HG03565 (cell line): ENCODE data around the gene VPS41.
"Not testable (repeated sequence)": the region's sequence is repeated elsewhere in the genome, so short reads cannot be mapped to it uniquely, and the experiment has no call there.

Experiments
- ATAC-seq: cut with Tn5 transposase; IDR thresholded peaks from one replicate; pipeline ENCODE4 v1.9.1; 2021; ENCODE audit warnings: mild to moderate bottlenecking, moderate library complexity; ENCODE audit not compliant: unreplicated experiment

VPS41 gene

DNA sequence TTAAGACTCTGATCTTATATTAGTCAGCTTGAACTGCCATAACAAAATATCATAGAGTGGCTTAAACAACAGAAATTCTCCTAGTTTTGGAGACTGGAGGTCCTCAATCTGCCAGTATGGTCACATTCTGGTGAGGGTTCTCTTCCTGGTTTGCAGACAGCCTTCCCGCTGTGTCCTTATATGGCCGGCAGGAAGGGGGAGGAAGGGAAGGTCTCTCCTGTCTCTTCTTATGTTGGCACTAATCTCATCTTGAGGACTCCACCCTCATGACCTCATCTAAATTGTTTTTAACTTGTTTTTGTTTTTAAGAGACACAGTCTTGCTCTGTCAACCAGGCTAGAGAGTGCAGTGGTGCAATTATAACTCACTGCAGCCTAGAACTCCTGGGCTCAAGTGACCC is 53.1 kb downstream of the VPS41 start:
- ATAC-seq = no peak

DNA sequence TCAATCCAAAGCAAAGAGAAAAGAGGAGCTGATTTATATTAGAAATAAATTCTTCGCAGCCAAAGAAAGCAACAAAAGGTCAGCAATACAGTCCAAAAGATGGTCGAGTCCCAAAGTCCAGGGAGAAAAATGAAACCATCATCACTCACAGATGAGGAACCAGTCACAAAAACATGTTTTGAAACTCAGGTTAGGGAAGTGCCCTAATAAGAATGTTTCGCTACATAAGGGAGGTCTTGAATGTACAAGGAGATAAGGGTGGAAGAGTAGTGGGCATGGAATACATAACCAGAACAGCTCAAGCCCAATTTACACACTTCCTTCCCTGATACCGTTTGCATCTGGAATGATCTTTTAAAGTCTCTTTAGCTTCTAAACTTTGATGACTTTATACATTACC is 53.6 kb downstream of the VPS41 start:
- no peak for ATAC-seq

DNA sequence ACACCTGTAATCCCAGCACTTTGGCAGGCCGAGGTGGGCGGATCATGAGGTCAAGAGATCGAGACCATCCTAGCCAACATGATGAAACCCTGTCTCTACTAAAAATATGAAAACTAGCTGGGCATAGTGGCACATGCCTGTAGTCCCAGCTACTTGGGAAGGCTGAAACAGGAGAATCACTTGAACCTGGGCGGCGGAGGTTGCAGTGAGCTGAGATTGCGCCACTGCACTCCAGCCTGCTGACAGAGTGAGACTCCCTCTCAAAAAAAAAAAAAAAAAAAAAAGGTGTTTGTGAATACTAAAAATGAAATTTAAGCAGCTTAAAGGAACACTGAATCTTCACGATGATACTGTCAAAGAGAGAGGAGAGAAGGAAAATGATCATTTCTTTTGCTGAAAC is 54.0 kb downstream of the VPS41 start:
- ATAC-seq = not testable (repeated sequence)

DNA sequence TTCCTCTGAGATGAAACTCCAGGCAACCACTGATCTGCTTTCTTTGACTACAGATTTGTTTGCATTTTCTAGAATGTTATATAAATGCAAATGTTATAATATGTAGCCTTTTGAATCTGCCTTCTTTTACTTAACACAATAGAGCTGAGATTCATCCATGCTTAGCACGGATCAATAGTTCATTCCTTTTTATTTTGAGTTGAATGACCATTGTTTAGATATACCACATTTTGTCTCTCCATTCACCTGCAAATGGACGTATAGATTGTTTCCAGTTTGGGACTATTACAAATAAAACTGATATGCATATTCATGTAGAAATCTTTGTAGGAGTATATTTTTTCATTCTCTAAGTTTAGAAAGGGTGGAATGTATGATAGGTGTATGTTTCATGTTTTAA is 57.7 kb downstream of the VPS41 start:
- ATAC-seq = no peak

- no peak for ATAC-seq
These were observed 62.7 kb downstream of the VPS41 start for GRCh38 chr7:38846280-38846679.

DNA sequence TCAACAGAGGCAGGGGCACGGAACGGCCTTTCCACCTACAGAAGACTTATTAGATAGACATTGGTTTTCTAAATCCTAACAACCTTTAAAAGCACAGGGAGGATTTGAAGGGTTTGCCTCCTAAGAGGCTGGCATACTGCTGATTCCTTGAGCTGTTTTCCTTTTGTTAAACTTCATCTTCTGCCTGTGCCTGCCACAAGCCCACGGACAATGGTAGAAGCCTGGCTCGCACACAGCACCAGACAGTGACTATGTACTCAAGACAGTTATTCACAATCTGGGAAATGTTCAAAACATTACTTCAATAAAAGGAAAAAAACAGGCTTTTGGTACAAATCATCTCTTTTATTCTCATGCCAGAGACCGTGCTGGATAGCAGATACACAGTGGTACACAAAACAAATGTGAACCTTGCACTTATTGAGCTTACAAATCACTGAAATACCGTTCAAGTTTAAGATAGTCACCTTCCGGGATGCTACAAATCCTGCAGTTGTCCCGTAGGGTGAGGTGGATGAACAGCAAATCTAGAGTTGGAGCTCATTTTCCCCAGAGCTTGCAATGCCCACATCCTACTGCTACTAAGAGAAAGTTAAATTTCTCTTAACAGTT is 63.9 kb downstream of the VPS41 start:
- ATAC-seq = no peak

DNA sequence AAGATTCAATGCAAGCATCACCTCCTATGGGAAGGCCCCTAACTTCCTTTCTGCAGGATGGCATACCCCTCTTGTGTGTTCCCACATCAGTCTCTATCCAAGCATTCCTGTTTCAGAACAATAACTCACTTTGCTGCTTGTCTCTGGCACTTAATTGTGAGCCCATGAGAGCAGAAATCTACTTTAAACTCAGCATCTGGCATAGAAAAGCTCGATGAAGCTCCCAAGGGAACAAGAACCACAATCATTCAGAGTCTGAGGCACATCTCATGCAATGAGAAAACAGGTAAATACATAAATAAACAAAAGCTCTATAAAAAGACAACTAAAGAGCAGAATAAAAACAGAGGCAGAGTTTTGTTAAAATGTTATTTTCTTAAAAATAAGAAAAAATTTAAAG is 66.2 kb downstream of the VPS41 start:
- no peak for ATAC-seq

DNA sequence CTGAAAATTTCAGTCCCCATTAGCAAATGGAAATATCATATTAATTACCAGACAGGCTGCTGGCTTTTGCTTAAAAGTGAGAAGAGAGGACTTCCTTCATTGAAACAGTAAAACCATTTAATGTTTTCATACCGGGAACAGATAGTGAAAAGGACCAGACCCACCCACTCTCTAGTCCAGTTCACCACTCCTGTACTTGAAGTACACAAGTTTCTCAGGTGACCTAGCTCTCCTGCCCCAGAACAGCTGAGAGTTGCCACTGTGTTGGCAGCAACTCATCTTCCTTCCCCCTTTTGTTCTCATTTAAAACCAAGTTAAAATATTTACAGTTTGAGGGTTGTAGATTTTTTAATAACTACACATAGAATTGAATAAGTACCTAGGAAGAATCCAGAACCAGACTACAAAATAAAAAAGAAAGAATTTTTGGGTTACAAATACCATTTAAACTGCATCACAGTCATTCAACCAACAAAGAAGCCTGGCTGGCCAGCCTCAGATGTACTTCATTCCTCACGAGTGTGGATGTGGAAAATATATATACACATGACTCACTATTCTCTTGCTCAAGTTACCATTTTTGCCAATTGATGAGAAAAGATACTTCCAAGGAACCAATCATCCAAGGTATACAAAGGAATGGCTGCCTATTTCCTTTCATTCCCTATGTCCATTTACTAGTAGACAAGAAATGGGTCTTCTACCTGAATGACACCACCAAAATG is 68.1 kb downstream of the VPS41 start:
- ATAC-seq = no peak

DNA sequence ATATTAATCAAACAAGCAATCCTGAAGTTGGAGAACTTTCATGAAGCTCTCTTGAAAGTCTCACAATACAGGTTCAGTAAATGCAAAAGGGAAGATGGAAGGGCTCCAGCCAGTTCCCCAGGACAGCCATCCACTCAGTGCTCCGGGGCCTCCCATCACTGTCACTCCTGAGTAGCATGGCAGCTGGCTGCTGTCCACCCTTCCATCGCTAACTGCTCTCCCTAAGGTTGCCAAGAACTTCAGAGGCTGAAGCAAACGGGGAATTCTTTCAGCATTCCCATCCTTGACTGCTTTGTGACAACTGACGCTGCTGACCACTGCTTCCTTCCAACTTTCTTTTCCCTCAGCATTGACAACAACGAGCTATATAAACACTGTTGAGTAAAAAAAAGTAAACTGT is 69.1 kb downstream of the VPS41 start:
- ATAC-seq = no peak

DNA sequence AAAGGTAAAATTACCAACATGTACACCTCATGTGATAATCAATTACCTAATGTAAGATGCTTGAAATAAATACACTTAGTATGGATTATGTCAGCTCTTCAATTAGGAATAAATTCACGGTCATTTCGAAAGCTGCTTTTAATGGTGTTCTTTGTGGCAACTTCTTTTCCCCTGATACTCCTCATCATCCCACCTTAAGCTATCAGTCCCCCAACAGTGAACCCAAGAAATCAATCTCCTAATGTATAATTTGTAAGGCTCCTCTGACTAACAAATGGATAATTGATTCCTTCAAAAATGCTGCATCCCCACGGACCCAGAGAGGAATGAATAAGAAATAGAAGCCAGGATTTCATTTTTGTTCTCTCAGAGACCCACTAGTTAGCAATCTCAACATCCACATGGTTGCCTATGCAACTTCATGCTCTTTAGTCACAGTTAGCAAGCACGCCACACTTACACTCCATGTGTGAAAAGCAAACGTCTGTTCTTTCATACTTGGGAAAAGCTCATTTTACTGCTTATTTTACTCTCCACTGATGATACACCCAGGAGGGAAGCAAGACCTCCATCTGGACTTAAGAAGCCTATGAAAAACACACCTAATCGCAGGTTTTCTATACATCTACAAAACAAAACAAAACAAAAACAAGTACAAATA is 70.1 kb downstream of the VPS41 start:
- ATAC-seq = no peak

DNA sequence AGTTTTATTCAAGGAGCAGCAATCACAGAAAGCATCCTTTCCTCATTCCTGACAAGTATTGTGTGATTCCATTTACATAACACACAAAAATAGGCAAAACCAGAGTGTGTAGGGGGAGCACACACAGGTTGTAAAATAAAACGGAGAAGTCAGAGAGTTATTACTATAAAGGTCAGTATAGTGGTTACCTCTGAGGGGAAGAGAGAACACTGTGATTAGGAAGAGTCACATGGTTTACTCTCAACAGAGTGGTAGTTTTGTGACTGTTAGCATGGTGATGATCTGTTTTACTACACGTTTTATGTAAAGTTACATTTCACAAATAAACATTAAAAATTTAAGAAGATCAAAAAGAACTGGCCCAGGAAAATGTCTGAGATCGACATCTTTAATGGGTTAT is 74.6 kb downstream of the VPS41 start:
- no peak for ATAC-seq

DNA sequence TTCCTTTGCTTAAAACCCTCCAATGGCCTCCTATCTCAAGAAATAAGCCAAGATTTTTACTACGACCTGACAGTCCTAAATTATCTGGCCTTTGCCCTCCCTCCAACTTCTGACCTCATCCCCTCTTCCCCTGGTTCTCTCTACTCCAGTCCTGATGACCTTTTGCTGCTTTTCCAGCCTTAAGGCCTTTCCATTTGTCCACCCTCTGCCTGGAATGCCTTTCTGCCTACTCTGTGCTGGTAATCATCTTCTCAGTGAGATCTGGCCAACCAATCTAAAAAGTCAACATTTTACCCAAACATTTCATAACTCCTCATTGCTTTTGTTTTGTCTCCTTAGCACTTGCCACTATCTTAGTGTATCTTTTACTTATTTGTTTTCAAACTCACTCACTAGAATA is 75.7 kb downstream of the VPS41 start:
- ATAC-seq = no peak

- ATAC-seq = no peak
These were observed 77.6 kb downstream of the VPS41 start for GRCh38 chr7:38831259-38831996.

DNA sequence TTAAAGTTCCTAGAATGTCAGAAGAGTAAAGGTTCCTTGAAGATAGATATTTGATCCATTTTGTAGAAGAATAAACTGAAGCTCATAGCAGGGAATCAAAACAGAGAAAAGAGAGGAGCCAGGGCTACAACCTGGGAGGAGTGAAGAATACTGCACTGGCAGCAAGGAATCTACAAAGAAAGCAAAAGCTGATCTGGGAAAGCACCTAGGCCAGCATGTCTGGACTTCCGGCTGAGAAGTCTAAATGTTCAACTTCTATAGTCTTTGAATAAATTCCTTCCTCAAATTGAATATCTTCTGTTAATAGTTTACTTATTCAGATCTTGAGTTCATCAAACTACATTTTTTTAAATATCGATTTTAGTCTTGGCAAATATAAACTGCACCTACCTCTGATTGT is 78.2 kb downstream of the VPS41 start:
- ATAC-seq = no peak

DNA sequence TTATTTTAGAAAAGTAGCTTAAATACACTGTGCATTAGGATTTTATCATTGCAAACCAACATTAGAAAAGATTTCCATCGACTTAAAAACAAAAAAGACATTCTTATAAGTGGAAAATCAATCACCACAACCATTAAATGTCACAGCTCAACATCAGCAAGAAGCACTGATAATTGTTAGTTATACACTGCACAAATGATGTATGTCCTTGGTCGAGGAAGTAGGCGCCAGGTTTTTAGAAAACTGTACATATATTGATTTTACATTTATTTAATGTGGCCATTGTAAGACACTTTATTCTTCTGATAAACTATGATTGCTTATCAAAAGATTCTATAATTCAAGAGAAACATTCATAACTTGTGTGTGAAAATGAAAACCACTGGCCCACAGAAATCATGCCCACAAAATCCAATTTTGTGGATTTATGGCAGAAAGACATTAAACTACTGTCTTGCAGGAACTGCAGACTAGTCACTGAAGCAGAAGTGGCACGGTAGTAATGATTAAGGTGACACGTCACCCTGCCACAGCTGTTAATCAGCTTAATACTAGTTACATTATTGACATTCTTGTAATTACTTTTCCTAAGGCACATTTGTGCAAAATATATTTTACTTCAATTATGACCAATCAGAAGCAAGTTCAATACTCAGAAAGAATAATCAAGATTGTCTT is 79.4 kb downstream of the VPS41 start:
- ATAC-seq = no peak

GRCh38 chr7:38828026-38828425 is 81.0 kb downstream of the VPS41 start:
- ATAC-seq = no peak

GRCh38 chr7:38825721-38826440 is 83.1 kb downstream of the VPS41 start:
- ATAC-seq = no peak

DNA sequence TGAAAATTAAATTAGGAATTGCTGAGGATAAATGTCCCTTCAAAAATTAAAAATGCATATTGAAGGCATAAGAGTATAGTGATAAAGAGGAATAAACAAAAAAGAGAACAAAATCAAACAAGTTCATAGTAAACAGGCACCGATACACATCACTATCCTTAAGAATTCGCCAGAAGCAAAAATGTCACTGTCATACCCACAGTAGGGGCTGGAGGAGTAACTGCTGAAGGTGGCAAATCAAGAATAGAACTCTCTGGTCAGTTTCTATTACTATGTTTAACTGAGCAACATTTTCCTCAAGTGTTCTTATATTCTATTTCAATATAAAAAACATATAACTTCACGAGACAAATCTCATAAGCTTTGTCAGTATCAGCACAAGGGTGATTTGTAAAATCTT is 84.0 kb downstream of the VPS41 start:
- ATAC-seq = no peak

GRCh38 chr7:38822549-38822948 is 86.4 kb downstream of the VPS41 start:
- no peak for ATAC-seq

- ATAC-seq = no peak
These were observed 88.4 kb downstream of the VPS41 start for GRCh38 chr7:38820571-38820970.
